ENCODE data around the gene IGFBP6. TPM values are rescaled to one million over a fixed set of nuclear protein-coding genes. Genes with fewer than 3 reads are reported as not detected.

IGFBP6 gene
- polyA plus RNA-seq, 1 of the 3 experiments (the other 2 are of a cell fraction), result 570 TPM

- Histone ChIP-seq H3K36me3 (replicated peaks in 1 of 2; ENCODE audit: control insufficient read depth in 1 of 2, insufficient read depth in 2 of 2, low read length in 1 of 2) (peaks cover 8% of the 10 kb centered on the region in 2 experiments), H3K9ac (no peak overlapping the region), H3K79me2 (ENCODE audit: insufficient read depth) (peaks cover 6% of the 10 kb centered on the region; the same call in 1 of the 2 replicates), H3K4me3 (ENCODE audit: low read depth in 2 of 2, low read length in 1 of 2) (no peak overlapping the region), H4K20me1 (ENCODE audit: insufficient read depth) (no peaks in the 10 kb centered on the region), H3K4me1 (ENCODE audit: control insufficient read depth in 1 of 2, insufficient read depth in 2 of 2, low read depth in 1 of 2, low read length in 1 of 2) (peaks cover 0 to 26% of the 10 kb centered on the region in 2 experiments; a peak in 1 of 4 replicates), H3K9me2 (no peaks in the 10 kb centered on the region), H3K27me3 (ENCODE audit: insufficient read depth) (no peaks in the 10 kb centered on the region), H2AFZ (ENCODE audit: low read depth) (no peak overlapping the region), H3K4me2 (no peak overlapping the region), H3K9me3 (no peaks in the 10 kb centered on the region), H3F3A (replicated peaks; ENCODE audit: insufficient read depth) (peaks cover 25% of the 10 kb centered on the region), H3K27ac (ENCODE audit: low read depth in 2 of 2, low read length in 1 of 2) (no peak overlapping the region)
- TF ChIP-seq CTCF (IDR thresholded peaks at IDR 0.05) (no peak), NFIC (IDR thresholded peaks at IDR 0.05; ENCODE audit: borderline replicate concordance) (no peak), FOSL2 (IDR thresholded peaks at IDR 0.05; ENCODE audit: borderline replicate concordance, low read depth) (no peak), PBX3 (IDR thresholded peaks at IDR 0.05) (no peak), MEF2A (IDR thresholded peaks at IDR 0.05; ENCODE audit: borderline replicate concordance, low read depth) (no peak), EP300 (IDR thresholded peaks at IDR 0.05; ENCODE audit: borderline replicate concordance in 1 of 2, low read depth in 1 of 2, low read length in 1 of 2) (no peak), MAX (IDR thresholded peaks at IDR 0.05; ENCODE audit: low read depth) (no peak), FOXJ3 (CRISPR knock-in tag; IDR thresholded peaks at IDR 0.05) (no peak), IRF3 (IDR thresholded peaks at IDR 0.05; ENCODE audit: low read depth, low read length) (no peak), YY1 (IDR thresholded peaks at IDR 0.05; ENCODE audit: low read depth) (no peak), RXRA (IDR thresholded peaks at IDR 0.05; ENCODE audit: borderline replicate concordance, low read depth) (no peak), RAD21 (IDR thresholded peaks at IDR 0.05; ENCODE audit: low read length) (no peak), MXI1 (IDR thresholded peaks at IDR 0.05; ENCODE audit: low read depth, low read length) (no peak), REST (IDR thresholded peaks at IDR 0.05; ENCODE audit: low read depth, low read length) (no peak), CHD2 (IDR thresholded peaks at IDR 0.05; ENCODE audit: low read length, partially characterized antibody) (no peak), TCF12 (IDR thresholded peaks at IDR 0.05) (no peak)
- POLR2A ChIA-PET, result interaction anchor here (1.0 to 1.1 kb wide), 2 partner anchors 23 to 36 kb away, joined by 3 read pairs; partner anchors contain the start of gene SPRYD3
- CTCF ChIA-PET, result interaction anchor here (1.0 to 7.6 kb wide), 11 partner anchors 10 to 186 kb away, joined by 3 to 385 read pairs (median 4); no protein-coding TSS in a partner anchor
- no peak for DNase-seq
- WGBS (ENCODE audit: low lambda C conversion rate), result 94% methylated on average over 9 of the region's 12 CpGs
Measured at GRCh38 chr12:53101931-53102781, 4.7 kb downstream of the IGFBP6 start.

Data from SK-N-SH (cell line).